Parathyroid adenoma (tissue), 2 donors: Measurements from ENCODE around the gene NECTIN3.

Experiments
- H2AFZ ChIP-seq: fragments of 300-600 bp; sonication (generic); one replicate; pipeline ENCODE4 v1.7.0; 2017; ENCODE audit warnings: antibody characterized with exemption, mild to moderate bottlenecking
- H3K27ac ChIP-seq: fragments of 300-600 bp; sonication (generic); one replicate; pipeline ENCODE4 v1.7.0; 2017
- H3K27me3 ChIP-seq: fragments of 300-600 bp; sonication (generic); one replicate; pipeline ENCODE4 v1.7.0; 2017; ENCODE audit warnings: low read length; ENCODE audit not compliant: control insufficient read depth, insufficient read depth
- H3K36me3 ChIP-seq: fragments of 300-600 bp; sonication (generic); one replicate; pipeline ENCODE4 v1.7.0; 2017; ENCODE audit warnings: low read length; ENCODE audit not compliant: control insufficient read depth, insufficient read depth
- H3K4me1 ChIP-seq: fragments of 300-600 bp; sonication (generic); one replicate; pipeline ENCODE4 v1.7.0; 2017; ENCODE audit warnings: control low read depth
- H3K4me2 ChIP-seq: fragments of 300-600 bp; sonication (generic); one replicate; pipeline ENCODE4 v1.7.0; 2017; ENCODE audit warnings: low read length
- H3K4me3 ChIP-seq: fragments of 300-600 bp; sonication (generic); one replicate; pipeline ENCODE4 v1.7.0; 2017; ENCODE audit warnings: low read depth, low read length
- H3K79me2 ChIP-seq: fragments of 300-600 bp; sonication (generic); one replicate; pipeline ENCODE4 v1.7.0; 2017; ENCODE audit warnings: control low read depth
- H3K9ac ChIP-seq: fragments of 300-600 bp; sonication (generic); one replicate; pipeline ENCODE4 v1.7.0; 2017; ENCODE audit warnings: mild to moderate bottlenecking
- H3K9me3 ChIP-seq: fragments of 300-600 bp; sonication (generic); one replicate; pipeline ENCODE4 v1.7.0; 2017; ENCODE audit warnings: low read length; ENCODE audit not compliant: control insufficient read depth
- TF ChIP-seq, protein P1 (sequence below): fragments of 300-600 bp; sonication (generic); IDR thresholded peaks from one replicate; pipeline ENCODE4 v1.7.0; 2017; ENCODE audit warnings: antibody characterized with exemption, mild to moderate bottlenecking
- donor health status: primary hyperparathyroidism.

The NECTIN3 gene

DNA sequence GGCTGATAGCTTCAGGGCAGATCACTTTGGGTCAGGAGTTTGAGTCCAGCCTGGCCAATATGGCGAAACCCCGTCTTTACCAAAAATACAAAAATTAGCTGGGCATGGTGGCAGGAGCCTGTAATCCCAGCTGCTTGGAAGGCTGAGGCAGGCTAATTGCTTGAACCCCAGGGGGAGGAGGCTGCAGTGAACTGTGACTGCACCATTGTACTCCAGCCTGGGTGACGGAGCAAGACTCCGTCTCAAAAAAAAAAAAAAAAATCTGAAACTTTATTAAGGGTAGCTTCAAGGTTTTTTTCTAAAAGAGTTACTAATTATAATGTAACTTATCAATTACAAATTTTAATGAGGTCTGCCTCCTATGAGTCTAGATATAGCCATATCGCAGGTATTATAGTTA lies 5.1 kb downstream of the NECTIN3 start:
- Histone ChIP-seq H3K79me2 (peaks cover 5% of the 10 kb centered on the region), H2AFZ (no peak overlapping the region), H3K27ac (no peak overlapping the region), H3K36me3 (no peaks in the 10 kb centered on the region), H3K4me3 (no peak overlapping the region), H3K27me3 (no peaks in the 10 kb centered on the region), H3K4me2 (no peak overlapping the region), H3K9ac (no peak overlapping the region), H3K9me3 (no peaks in the 10 kb centered on the region), H3K4me1 (no peaks in the 10 kb centered on the region)
- TF ChIP-seq, protein P1, sequence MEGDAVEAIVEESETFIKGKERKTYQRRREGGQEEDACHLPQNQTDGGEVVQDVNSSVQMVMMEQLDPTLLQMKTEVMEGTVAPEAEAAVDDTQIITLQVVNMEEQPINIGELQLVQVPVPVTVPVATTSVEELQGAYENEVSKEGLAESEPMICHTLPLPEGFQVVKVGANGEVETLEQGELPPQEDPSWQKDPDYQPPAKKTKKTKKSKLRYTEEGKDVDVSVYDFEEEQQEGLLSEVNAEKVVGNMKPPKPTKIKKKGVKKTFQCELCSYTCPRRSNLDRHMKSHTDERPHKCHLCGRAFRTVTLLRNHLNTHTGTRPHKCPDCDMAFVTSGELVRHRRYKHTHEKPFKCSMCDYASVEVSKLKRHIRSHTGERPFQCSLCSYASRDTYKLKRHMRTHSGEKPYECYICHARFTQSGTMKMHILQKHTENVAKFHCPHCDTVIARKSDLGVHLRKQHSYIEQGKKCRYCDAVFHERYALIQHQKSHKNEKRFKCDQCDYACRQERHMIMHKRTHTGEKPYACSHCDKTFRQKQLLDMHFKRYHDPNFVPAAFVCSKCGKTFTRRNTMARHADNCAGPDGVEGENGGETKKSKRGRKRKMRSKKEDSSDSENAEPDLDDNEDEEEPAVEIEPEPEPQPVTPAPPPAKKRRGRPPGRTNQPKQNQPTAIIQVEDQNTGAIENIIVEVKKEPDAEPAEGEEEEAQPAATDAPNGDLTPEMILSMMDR: no peak

DNA sequence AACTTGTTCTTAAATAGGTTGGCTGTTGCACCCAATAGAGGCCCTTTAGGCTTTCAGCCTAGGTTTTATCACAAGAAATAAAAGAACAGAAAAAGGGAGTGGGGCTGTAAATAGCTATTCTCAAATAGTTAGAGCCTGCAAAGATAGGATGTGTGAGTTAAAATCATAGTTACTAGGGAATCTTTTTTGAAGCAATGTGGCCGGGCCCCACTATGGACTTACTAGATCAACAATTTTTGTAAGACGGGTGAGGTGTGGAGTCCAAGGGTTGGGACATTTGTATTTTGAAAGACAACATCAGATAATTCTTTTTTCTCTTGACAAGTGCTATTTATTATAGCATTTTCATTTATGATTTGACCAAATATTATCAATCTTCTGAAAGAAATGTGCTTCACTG lies 5.8 kb downstream of the NECTIN3 start:
- H3K9me3 ChIP-seq: no peaks in the 10 kb centered on the region

DNA sequence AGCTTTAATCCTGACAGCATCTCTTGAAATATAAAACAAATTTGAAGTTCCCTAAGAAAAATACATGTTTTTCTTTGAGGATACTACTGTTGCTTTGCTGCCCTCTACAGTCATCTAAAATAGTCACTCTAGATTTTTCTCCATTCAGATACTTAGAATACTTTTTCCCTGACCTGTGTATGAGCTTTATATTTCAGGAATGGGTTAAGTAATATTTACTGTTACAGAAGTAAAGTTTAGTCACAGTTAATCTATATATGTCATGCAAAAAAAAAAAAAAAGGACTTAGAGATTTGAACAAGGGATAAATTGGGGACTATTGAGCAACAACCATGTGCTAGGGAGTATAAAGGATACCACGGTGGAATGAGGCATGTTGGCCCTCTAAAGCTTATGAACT lies 8.8 kb downstream of the NECTIN3 start:
- Histone ChIP-seq H3K27ac (no peak overlapping the region), H3K79me2 (peaks cover 5% of the 10 kb centered on the region), H3K9me3 (no peaks in the 10 kb centered on the region), H3K9ac (no peak overlapping the region), H3K27me3 (no peaks in the 10 kb centered on the region), H3K4me2 (no peak overlapping the region), H2AFZ (no peak overlapping the region), H3K4me3 (no peak overlapping the region), H3K36me3 (no peaks in the 10 kb centered on the region), H3K4me1 (no peaks in the 10 kb centered on the region)
- TF ChIP-seq, protein P1: peak; percentile 55

More for the DNA sequence above, 5.8 kb downstream of the NECTIN3 start:
- Histone ChIP-seq H3K36me3 (no peaks in the 10 kb centered on the region), H3K4me3 (no peak overlapping the region), H3K4me2 (no peak overlapping the region), H3K27ac (no peak overlapping the region), H3K9ac (no peak overlapping the region), H2AFZ (no peak overlapping the region), H3K79me2 (peaks cover 5% of the 10 kb centered on the region), H3K4me1 (no peaks in the 10 kb centered on the region), H3K27me3 (no peaks in the 10 kb centered on the region)
- TF ChIP-seq, protein P1: no peak

DNA sequence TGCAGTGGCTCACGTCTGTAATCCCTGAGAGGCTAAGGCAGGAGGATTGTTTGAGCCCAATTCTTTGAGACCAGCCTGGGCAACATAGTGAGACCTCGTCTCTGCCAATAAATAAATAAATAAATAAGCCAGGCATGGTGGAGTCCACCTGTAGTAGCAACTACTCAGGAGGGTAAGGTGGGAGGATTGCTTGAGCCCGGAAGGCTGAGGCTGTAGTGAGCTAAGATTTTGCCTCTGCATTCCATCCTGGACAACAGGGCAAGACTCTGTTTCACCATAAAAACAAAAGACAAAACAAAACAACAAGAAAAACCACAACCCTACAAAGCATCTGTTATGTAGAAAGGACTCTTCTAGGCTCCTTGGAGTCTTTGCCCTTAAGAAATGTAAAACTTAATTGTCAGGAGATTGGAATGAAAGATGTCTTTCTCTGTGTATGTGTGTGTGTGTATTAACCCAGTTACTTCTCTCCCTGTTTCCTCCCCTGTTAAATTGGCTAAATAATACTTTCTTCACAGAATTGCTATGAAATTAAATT lies 9.5 kb downstream of the NECTIN3 start:
- no peak overlapping the region for H3K4me3 ChIP-seq
- H3K9ac ChIP-seq: no peak overlapping the region
- H2AFZ ChIP-seq: no peak overlapping the region
- no peaks in the 10 kb centered on the region for H3K9me3 ChIP-seq
- H3K4me1 ChIP-seq: no peaks in the 10 kb centered on the region
- H3K4me2 ChIP-seq: no peak overlapping the region
- TF ChIP-seq, protein P1: no peak
- peaks cover 5% of the 10 kb centered on the region for H3K79me2 ChIP-seq
- H3K27ac ChIP-seq: no peak overlapping the region
- no peaks in the 10 kb centered on the region for H3K27me3 ChIP-seq
- H3K36me3 ChIP-seq: no peaks in the 10 kb centered on the region

DNA sequence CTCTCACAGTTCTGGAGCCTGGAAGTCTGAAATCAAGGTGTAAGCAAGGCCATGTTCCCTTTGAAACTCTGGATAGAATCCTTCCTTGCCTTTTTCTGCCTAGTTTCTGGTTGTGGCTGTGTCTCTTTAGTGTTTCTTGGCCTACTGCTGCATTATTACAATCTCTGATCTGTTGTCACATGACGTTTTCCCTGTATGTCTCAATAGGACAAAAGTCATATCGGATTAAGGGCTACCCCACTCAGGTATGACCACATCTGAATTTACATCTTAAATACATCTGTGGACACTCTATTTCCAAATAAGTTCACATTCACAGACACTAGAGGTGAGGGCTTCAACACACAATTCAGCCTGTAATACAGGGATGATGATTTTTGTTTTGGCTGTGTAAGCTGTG lies 13.3 kb downstream of the NECTIN3 start:
- TF ChIP-seq, protein P1: no peak
- H3K9ac ChIP-seq: no peak overlapping the region
- peaks cover 3% of the 10 kb centered on the region for H3K79me2 ChIP-seq
- H2AFZ ChIP-seq: no peak overlapping the region
- no peaks in the 10 kb centered on the region for H3K9me3 ChIP-seq
- H3K27me3 ChIP-seq: no peaks in the 10 kb centered on the region
- no peaks in the 10 kb centered on the region for H3K36me3 ChIP-seq
- no peak overlapping the region for H3K27ac ChIP-seq
- H3K4me2 ChIP-seq: no peak overlapping the region
- no peak overlapping the region for H3K4me3 ChIP-seq
- no peaks in the 10 kb centered on the region for H3K4me1 ChIP-seq
